ENCODE measurements around the gene FRZB. TPM values are rescaled to one million over a fixed set of nuclear protein-coding genes. Genes with fewer than 3 reads are reported as not detected.

FRZB gene
- total RNA-seq, 1 experiment from 2014 or later: 0.21 TPM

DNA sequence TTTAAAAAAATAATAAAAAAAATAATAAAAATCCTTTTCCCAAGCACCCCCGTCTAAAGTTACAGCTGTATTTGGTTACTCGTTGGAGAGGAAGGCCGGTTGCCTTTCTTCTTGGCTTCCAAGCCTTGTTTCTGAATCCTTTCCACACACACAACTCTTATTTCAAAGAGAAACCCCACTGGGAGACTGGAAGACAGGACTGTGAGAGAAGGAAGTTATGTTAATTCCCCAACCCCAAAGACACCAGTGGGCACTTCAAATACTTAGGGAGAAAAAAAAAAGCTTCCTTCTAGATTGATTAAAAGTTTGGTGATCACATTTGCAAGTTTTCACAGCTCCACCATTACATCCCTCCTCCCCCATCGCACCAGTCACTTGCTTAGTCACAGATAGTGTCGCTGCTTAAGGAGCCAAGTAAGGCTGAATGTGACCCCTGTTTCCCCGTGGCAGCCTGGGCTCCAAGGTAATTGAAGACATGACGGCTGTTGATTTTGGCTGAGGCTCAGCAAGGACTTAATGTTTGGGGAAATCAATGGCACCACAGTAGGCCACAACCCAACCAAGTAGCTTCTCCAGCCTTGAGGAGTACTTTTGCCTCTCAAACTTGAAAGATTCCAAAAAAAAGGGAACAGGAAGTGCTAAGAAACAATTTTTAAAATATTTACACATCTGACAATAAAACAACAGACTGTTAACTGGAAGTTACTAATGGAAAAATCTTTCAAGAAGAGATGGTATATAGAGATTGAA, 40.8 kb upstream of the FRZB start:
- no TSS peak for BruUV-seq (replicated peaks)
- H3K4me3 Mint-ChIP-seq (ENCODE audit: low read depth, unreplicated experiment): no peak overlapping the region

DNA sequence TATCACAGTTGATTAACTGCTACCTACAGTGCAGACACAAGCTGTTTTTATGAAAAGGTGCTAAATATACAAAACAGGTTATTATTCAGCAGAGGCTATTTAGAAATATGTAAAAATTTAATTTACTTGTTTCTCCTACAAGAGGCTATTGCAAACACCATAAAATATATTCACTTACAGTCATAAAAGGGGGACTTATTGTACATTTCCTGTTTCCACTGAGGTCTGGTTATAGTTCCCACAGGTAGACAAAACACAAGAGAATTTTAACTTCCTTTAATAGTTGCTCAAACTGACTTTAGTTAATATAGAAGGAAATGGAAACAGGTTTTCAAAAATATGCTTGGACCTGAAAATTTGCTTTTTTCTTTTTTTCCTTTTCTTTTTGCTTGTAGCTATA, 40.0 kb upstream of the FRZB start:
- CTCF ChIA-PET: no interaction called here
- intact Hi-C loops (cut with micrococcal nuclease; ENCODE audit: unreplicated experiment): no loop called here
- Mint-ChIP-seq H3K27ac (ENCODE audit: unreplicated experiment) (no peak overlapping the region), H3K9me3 (ENCODE audit: low read depth, unreplicated experiment) (no peaks in the 10 kb centered on the region), H3K36me3 (ENCODE audit: insufficient read depth, unreplicated experiment) (peaks cover 17% of the 10 kb centered on the region), H3K27me3 (ENCODE audit: unreplicated experiment) (no peaks in the 10 kb centered on the region), H3K4me3 (ENCODE audit: low read depth, unreplicated experiment) (no peak overlapping the region), H3K4me1 (ENCODE audit: low read depth, unreplicated experiment) (no peaks in the 10 kb centered on the region)
- TF ChIP-seq, protein P1, sequence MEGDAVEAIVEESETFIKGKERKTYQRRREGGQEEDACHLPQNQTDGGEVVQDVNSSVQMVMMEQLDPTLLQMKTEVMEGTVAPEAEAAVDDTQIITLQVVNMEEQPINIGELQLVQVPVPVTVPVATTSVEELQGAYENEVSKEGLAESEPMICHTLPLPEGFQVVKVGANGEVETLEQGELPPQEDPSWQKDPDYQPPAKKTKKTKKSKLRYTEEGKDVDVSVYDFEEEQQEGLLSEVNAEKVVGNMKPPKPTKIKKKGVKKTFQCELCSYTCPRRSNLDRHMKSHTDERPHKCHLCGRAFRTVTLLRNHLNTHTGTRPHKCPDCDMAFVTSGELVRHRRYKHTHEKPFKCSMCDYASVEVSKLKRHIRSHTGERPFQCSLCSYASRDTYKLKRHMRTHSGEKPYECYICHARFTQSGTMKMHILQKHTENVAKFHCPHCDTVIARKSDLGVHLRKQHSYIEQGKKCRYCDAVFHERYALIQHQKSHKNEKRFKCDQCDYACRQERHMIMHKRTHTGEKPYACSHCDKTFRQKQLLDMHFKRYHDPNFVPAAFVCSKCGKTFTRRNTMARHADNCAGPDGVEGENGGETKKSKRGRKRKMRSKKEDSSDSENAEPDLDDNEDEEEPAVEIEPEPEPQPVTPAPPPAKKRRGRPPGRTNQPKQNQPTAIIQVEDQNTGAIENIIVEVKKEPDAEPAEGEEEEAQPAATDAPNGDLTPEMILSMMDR (IDR thresholded peaks at IDR 0.05; ENCODE audit: unreplicated experiment): no peak
- no TSS peak for BruUV-seq (replicated peaks)
- no peak for DNase-seq

More for the DNA sequence above, 40.8 kb upstream of the FRZB start:
- TF ChIP-seq, protein P1 (IDR thresholded peaks at IDR 0.05; ENCODE audit: unreplicated experiment): no peak
- Mint-ChIP-seq H3K9me3 (ENCODE audit: low read depth, unreplicated experiment) (no peaks in the 10 kb centered on the region), H3K4me1 (ENCODE audit: low read depth, unreplicated experiment) (no peaks in the 10 kb centered on the region), H3K27ac (ENCODE audit: unreplicated experiment) (no peak overlapping the region), H3K36me3 (ENCODE audit: insufficient read depth, unreplicated experiment) (peaks cover 17% of the 10 kb centered on the region), H3K27me3 (ENCODE audit: unreplicated experiment) (no peaks in the 10 kb centered on the region)
- intact Hi-C loops (cut with micrococcal nuclease; ENCODE audit: unreplicated experiment): no loop called here
- CTCF ChIA-PET: no interaction called here
- DNase-seq: no peak

DNA sequence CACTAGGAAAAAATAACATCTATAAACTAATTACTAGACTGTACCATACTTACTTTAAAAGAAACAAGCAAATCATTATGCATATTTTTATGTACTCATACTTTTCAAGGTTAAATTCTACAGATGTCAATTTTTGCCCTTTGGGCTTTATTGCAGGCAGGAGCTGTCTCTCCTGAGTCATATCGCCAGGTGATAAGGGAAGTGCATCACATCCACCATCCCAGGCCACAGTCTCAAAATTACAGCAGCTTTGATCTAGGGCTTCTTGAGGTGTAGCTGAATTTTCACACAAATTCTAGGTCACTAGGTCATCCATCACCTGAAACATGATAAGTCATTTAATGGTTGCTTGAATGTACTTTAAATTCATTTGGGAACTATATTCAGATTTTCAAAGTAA, 38.4 kb upstream of the FRZB start:
- Mint-ChIP-seq H3K9me3 (ENCODE audit: low read depth, unreplicated experiment) (no peaks in the 10 kb centered on the region), H3K27ac (ENCODE audit: unreplicated experiment) (no peak overlapping the region), H3K36me3 (ENCODE audit: insufficient read depth, unreplicated experiment) (peaks cover 17% of the 10 kb centered on the region), H3K4me3 (ENCODE audit: low read depth, unreplicated experiment) (no peak overlapping the region), H3K27me3 (ENCODE audit: unreplicated experiment) (no peaks in the 10 kb centered on the region), H3K4me1 (ENCODE audit: low read depth, unreplicated experiment) (no peaks in the 10 kb centered on the region)
- CTCF ChIA-PET: no interaction called here
- intact Hi-C loops (cut with micrococcal nuclease; ENCODE audit: unreplicated experiment): no loop called here
- DNase-seq: no peak
- TF ChIP-seq, protein P1 (IDR thresholded peaks at IDR 0.05; ENCODE audit: unreplicated experiment): no peak
- BruUV-seq (replicated peaks): no TSS peak

DNA sequence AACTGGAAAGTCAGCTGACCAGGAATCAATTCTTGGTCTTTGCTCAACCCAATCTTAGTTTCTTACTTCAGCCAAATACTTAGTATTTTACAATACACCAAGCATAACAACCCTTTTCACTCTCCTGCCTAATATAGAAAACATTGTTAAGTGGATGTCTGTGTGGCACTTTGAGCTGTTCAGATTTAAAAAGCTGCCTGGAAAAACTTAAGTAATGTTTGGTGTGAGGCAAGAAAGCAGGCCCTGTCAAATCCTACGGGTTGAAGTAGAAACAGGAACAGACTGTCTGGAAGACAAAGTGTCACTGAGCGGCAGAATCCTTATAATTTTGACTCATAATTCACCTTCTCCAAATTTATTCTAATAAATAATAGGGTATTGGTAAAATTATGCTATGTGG, 37.1 kb upstream of the FRZB start:
- Mint-ChIP-seq H3K27me3 (ENCODE audit: unreplicated experiment) (no peaks in the 10 kb centered on the region), H3K27ac (ENCODE audit: unreplicated experiment) (no peak overlapping the region), H3K36me3 (ENCODE audit: insufficient read depth, unreplicated experiment) (peaks cover 17% of the 10 kb centered on the region), H3K4me1 (ENCODE audit: low read depth, unreplicated experiment) (no peaks in the 10 kb centered on the region), H3K9me3 (ENCODE audit: low read depth, unreplicated experiment) (no peaks in the 10 kb centered on the region), H3K4me3 (ENCODE audit: low read depth, unreplicated experiment) (no peak overlapping the region)
- no peak for DNase-seq
- TF ChIP-seq, protein P1 (IDR thresholded peaks at IDR 0.05; ENCODE audit: unreplicated experiment): no peak
- CTCF ChIA-PET: no interaction called here
- BruUV-seq (replicated peaks): no TSS peak
- intact Hi-C loops (cut with micrococcal nuclease; ENCODE audit: unreplicated experiment): no loop called here
